HAP-1 (cell line): ENCODE results near the gene SCAPER.
"Not testable (repeated sequence)": the region's sequence is repeated elsewhere in the genome, so short reads cannot be mapped to it uniquely, and the experiment has no call there.

Experiments
- DNase-seq, 2 experiments: peaks; one replicate each; pipeline ENCODE4 v3.0.0-alpha.2; 2016 to 2020; ENCODE audit warnings: low spot score in 2 of 2
- H3K27me3 ChIP-seq: fragments of 250-450 bp; sonication (Bioruptor Pico); 2 replicates; pipeline ENCODE4 v1.5.1; 2020; ENCODE audit warnings: low read depth, mild to moderate bottlenecking, moderate library complexity
- H3K36me3 ChIP-seq: fragments of 250-450 bp; sonication (Bioruptor Pico); replicated peaks from 2 replicates; pipeline ENCODE4 v1.5.1; 2020; ENCODE audit warnings: mild to moderate bottlenecking
- H3K4me1 ChIP-seq: fragments of 250-450 bp; sonication (Bioruptor Pico); 2 replicates; pipeline ENCODE4 v1.5.1; 2020; ENCODE audit warnings: mild to moderate bottlenecking
- H3K4me3 ChIP-seq: fragments of 250-450 bp; sonication (Bioruptor Pico); 2 replicates; pipeline ENCODE4 v1.5.1; 2020; ENCODE audit warnings: mild to moderate bottlenecking, moderate library complexity
- H3K9me3 ChIP-seq: fragments of 250-450 bp; sonication (Bioruptor Pico); 2 replicates; pipeline ENCODE4 v1.5.1; 2020; ENCODE audit warnings: mild to moderate bottlenecking, moderate library complexity
- in situ Hi-C: fragments of 300-500 bp; cut with MboI; formaldehyde crosslinking; loops from 3 replicates; pipeline ENCODE4 v1.14.3; 2020; ENCODE audit warnings: low sequenced_read_pairs, inconsistent platforms, mixed read lengths

The SCAPER gene

GRCh38 chr15:76687592-76687991 lies 217.5 kb downstream of the SCAPER start:
- in situ Hi-C loops, H3K4me1 ChIP-seq, DNase-seq, H3K9me3 ChIP-seq, H3K4me3 ChIP-seq, H3K36me3 ChIP-seq, H3K27me3 ChIP-seq: not testable (repeated sequence)

DNA sequence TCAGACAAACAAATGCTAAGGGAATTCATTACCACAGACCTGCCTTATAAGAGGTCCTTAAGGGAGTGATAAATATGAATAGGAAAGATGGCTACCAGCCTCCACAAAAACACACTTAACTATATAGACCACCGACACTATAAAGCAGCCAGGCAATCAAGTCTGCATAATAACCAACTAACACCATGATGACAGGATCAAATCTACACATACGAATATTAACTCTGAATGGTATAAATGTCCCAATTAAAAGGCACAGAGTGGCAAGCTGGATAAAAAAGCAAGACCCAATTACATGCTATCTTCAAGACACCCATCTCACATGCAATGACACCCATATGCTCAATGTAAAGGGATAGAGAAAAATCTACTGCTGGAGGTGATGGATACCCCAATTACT lies 221.1 kb downstream of the SCAPER start:
- H3K4me3 ChIP-seq = no peak overlapping the region
- in situ Hi-C loops = no loop called here
- no peaks in the 10 kb centered on the region for H3K27me3 ChIP-seq
- H3K36me3 ChIP-seq = no peaks in the 10 kb centered on the region
- 0 out of 2 replicates have a peak, but pooled peaks cover 5% of the 10 kb centered on the region for H3K9me3 ChIP-seq
- no peak for DNase-seq
- no peaks in the 10 kb centered on the region for H3K4me1 ChIP-seq

- 0 out of 2 replicates have a peak, but pooled peaks cover 5% of the 10 kb centered on the region for H3K9me3 ChIP-seq
- H3K4me1 ChIP-seq = no peaks in the 10 kb centered on the region
- H3K27me3 ChIP-seq = no peaks in the 10 kb centered on the region
- no peak for DNase-seq
- H3K4me3 ChIP-seq = no peak overlapping the region
- in situ Hi-C loops = no loop called here
- H3K36me3 ChIP-seq = no peaks in the 10 kb centered on the region
Observed at GRCh38 chr15:76682833-76683232, 222.3 kb downstream of the SCAPER start.

- DNase-seq = no peak
- H3K36me3 ChIP-seq = no peaks in the 10 kb centered on the region
- no peaks in the 10 kb centered on the region for H3K4me1 ChIP-seq
- 0 out of 2 replicates have a peak, but pooled peaks cover 5% of the 10 kb centered on the region for H3K9me3 ChIP-seq
- no peak overlapping the region for H3K4me3 ChIP-seq
- H3K27me3 ChIP-seq = no peaks in the 10 kb centered on the region
- in situ Hi-C loops = no loop called here
Observed at GRCh38 chr15:76682259-76682658, 222.9 kb downstream of the SCAPER start.

- Histone ChIP-seq H3K9me3 (no peaks in the 10 kb centered on the region), H3K4me1 (no peaks in the 10 kb centered on the region), H3K36me3 (no peaks in the 10 kb centered on the region), H3K4me3 (no peak overlapping the region), H3K27me3 (no peaks in the 10 kb centered on the region)
- in situ Hi-C loops = no loop called here
- peak in 1 of 2 experiments; percentile 61 for DNase-seq
Observed at GRCh38 chr15:76678766-76679165, 226.4 kb downstream of the SCAPER start.

GRCh38 chr15:76674883-76675282 lies 230.3 kb downstream of the SCAPER start:
- Histone ChIP-seq H3K9me3 (no peaks in the 10 kb centered on the region), H3K36me3 (no peaks in the 10 kb centered on the region), H3K27me3 (no peaks in the 10 kb centered on the region), H3K4me1 (peaks cover 4% of the 10 kb centered on the region), H3K4me3 (no peak overlapping the region)
- DNase-seq = no peak
- in situ Hi-C loops = no loop called here

GRCh38 chr15:76669521-76670207 lies 235.5 kb downstream of the SCAPER start:
- peaks cover 4% of the 10 kb centered on the region for H3K4me1 ChIP-seq
- no peak overlapping the region for H3K4me3 ChIP-seq
- H3K36me3 ChIP-seq = no peaks in the 10 kb centered on the region
- H3K9me3 ChIP-seq = no peaks in the 10 kb centered on the region
- no peak for DNase-seq
- no peaks in the 10 kb centered on the region for H3K27me3 ChIP-seq
- in situ Hi-C loops = no loop called here

DNA sequence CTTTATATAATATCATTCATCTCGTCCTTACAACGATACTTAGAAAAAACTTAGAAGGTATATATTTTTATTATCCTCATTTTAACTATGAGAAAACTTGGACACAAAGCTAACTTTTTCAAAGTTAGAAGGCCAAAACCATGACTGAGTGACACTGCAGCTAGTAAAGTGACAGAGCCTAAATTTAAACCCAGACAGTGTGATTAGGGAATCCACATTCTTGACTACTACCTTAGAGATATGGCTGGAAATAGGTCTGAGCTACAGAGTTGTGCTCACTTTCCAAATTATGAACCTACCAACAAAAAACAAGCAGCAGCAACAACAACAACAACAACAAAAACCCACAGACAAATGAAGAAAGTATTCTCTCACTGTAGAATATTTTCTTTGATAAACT lies 236.2 kb downstream of the SCAPER start:
- no peak for DNase-seq
- in situ Hi-C loops = no loop called here
- H3K4me3 ChIP-seq = no peak overlapping the region

GRCh38 chr15:76667943-76668715 lies 237.0 kb downstream of the SCAPER start:
- H3K9me3 ChIP-seq = no peaks in the 10 kb centered on the region
- in situ Hi-C loops = no loop called here
- no peaks in the 10 kb centered on the region for H3K36me3 ChIP-seq
- H3K27me3 ChIP-seq = no peaks in the 10 kb centered on the region
- DNase-seq = no peak
- peaks cover 4% of the 10 kb centered on the region for H3K4me1 ChIP-seq
- H3K4me3 ChIP-seq = no peak overlapping the region

More for the DNA sequence above, 236.2 kb downstream of the SCAPER start:
- Histone ChIP-seq H3K27me3 (no peaks in the 10 kb centered on the region), H3K36me3 (no peaks in the 10 kb centered on the region), H3K4me1 (peaks cover 4% of the 10 kb centered on the region), H3K9me3 (no peaks in the 10 kb centered on the region)

- no peak overlapping the region for H3K4me3 ChIP-seq
- no peaks in the 10 kb centered on the region for H3K27me3 ChIP-seq
- DNase-seq = no peak
- no peaks in the 10 kb centered on the region for H3K9me3 ChIP-seq
- in situ Hi-C loops = no loop called here
- H3K36me3 ChIP-seq = no peaks in the 10 kb centered on the region
- H3K4me1 ChIP-seq = no peaks in the 10 kb centered on the region; the same call in 1 of the 2 replicates
Observed at GRCh38 chr15:76664895-76665294, 240.2 kb downstream of the SCAPER start.

- no peak for DNase-seq
- Histone ChIP-seq H3K4me1 (no peaks in the 10 kb centered on the region; the same call in 1 of the 2 replicates), H3K36me3 (no peaks in the 10 kb centered on the region), H3K27me3 (no peaks in the 10 kb centered on the region), H3K4me3 (no peak overlapping the region), H3K9me3 (no peaks in the 10 kb centered on the region)
- in situ Hi-C loops = no loop called here
Observed at GRCh38 chr15:76664411-76664810, 240.7 kb downstream of the SCAPER start.

- no peaks in the 10 kb centered on the region for H3K36me3 ChIP-seq
Observed at GRCh38 chr15:76663529-76663928, 241.6 kb downstream of the SCAPER start.

GRCh38 chr15:76648732-76649444 lies 256.3 kb downstream of the SCAPER start:
- Histone ChIP-seq H3K9me3 (no peaks in the 10 kb centered on the region; the same call in 1 of the 2 replicates), H3K4me3 (no peak overlapping the region), H3K27me3 (no peaks in the 10 kb centered on the region), H3K36me3 (no peaks in the 10 kb centered on the region), H3K4me1 (peaks cover 9% of the 10 kb centered on the region)
- in situ Hi-C loops = no loop called here
- DNase-seq = no peak

More at GRCh38 chr15:76663529-76663928, 241.6 kb downstream of the SCAPER start:
- no peaks in the 10 kb centered on the region; the same call in 1 of the 2 replicates for H3K4me1 ChIP-seq
- H3K4me3 ChIP-seq = no peak overlapping the region
- no peak for DNase-seq
- no peaks in the 10 kb centered on the region for H3K27me3 ChIP-seq
- in situ Hi-C loops = no loop called here
- no peaks in the 10 kb centered on the region for H3K9me3 ChIP-seq

GRCh38 chr15:76647612-76648011 lies 257.5 kb downstream of the SCAPER start:
- H3K27me3 ChIP-seq = no peaks in the 10 kb centered on the region
- in situ Hi-C loops = no loop called here
- DNase-seq = no peak
- no peaks in the 10 kb centered on the region; the same call in 1 of the 2 replicates for H3K9me3 ChIP-seq
- peaks cover 9% of the 10 kb centered on the region for H3K4me1 ChIP-seq
- H3K36me3 ChIP-seq = no peaks in the 10 kb centered on the region
- no peak overlapping the region for H3K4me3 ChIP-seq
